Astrocyte (in vitro differentiated cells and primary cell): ENCODE measurements around the gene NAA11.

Source experiments
- EZH2 ChIP-seq: IDR thresholded peaks from 2 replicates; pipeline ENCODE4 v1.6.1; 2012; ENCODE audit warnings: mild to moderate bottlenecking, low read length, inconsistent platforms; ENCODE audit not compliant: insufficient read depth
- TF ChIP-seq, protein P1 (sequence below): IDR thresholded peaks from 2 replicates; pipeline ENCODE4 v1.5.1; 2011; ENCODE audit warnings: low read depth, mild to moderate bottlenecking, inconsistent platforms, low read length, moderate library complexity; ENCODE audit not compliant: insufficient read depth

GRCh38 chr4:79311279-79311678 lies 14.6 kb downstream of the NAA11 start:
- TF ChIP-seq EZH2, result no peak
- TF ChIP-seq, protein P1, sequence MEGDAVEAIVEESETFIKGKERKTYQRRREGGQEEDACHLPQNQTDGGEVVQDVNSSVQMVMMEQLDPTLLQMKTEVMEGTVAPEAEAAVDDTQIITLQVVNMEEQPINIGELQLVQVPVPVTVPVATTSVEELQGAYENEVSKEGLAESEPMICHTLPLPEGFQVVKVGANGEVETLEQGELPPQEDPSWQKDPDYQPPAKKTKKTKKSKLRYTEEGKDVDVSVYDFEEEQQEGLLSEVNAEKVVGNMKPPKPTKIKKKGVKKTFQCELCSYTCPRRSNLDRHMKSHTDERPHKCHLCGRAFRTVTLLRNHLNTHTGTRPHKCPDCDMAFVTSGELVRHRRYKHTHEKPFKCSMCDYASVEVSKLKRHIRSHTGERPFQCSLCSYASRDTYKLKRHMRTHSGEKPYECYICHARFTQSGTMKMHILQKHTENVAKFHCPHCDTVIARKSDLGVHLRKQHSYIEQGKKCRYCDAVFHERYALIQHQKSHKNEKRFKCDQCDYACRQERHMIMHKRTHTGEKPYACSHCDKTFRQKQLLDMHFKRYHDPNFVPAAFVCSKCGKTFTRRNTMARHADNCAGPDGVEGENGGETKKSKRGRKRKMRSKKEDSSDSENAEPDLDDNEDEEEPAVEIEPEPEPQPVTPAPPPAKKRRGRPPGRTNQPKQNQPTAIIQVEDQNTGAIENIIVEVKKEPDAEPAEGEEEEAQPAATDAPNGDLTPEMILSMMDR, result no peak
